Right cardiac atrium (tissue), 5 donors: ENCODE results near the gene YDJC. TPM values are rescaled to one million over a fixed set of nuclear protein-coding genes. Genes with fewer than 3 reads are reported as not detected.
A peak's percentile ranks its signal among the peaks of the same experiment; 100 is the strongest.

ENCODE experiments used
- ATAC-seq, 2 donors: fragments of 200-7000 bp; cut with Tn5 transposase; one replicate each; pipeline versions ENCODE4 v1.8.0 to v1.9.1; 2020; ENCODE audit warnings: moderate library complexity in 2 of 2, mild to moderate bottlenecking in 1 of 2
- DNase-seq, 3 donors: peaks; one replicate each; pipeline ENCODE4 v3.0.0-alpha.2; 2020
- H3K27ac ChIP-seq: one replicate; pipeline ENCODE4 v1.5.1; 2013; ENCODE audit warnings: mild to moderate bottlenecking, low read length, control low read depth, moderate library complexity
- H3K27me3 ChIP-seq: one replicate; pipeline ENCODE4 v1.6.1; 2013; ENCODE audit not compliant: control insufficient read depth, insufficient read depth
- H3K4me1 ChIP-seq: one replicate; pipeline ENCODE4 v1.6.1; 2013; ENCODE audit warnings: low read length; ENCODE audit not compliant: control insufficient read depth, insufficient read depth
- H3K4me3 ChIP-seq: one replicate; pipeline ENCODE4 v1.5.1; 2013; ENCODE audit warnings: low read length, control low read depth
- H3K9me3 ChIP-seq: one replicate; pipeline ENCODE4 v1.6.1; 2013; ENCODE audit warnings: low read length; ENCODE audit not compliant: control insufficient read depth
- WGBS: extraction: QIAGEN DNeasy Blood & Tissue Kit; methylation state at CpG from one replicate; pipeline ENCODE4 v1.1.7; 2013; 5-methylcytosine and 5-hydroxymethylcytosine counted together
- intact Hi-C, 4 donors: fragments of 100-400 bp; cut with DNase I; formaldehyde crosslinking; loops; one replicate each; pipeline versions ENCODE4 v1.11.0 to v1.14.0; 2022 to 2023
- polyA plus RNA-seq: library from polyadenylated mRNA; stranded (reverse); fragments of 200-250 nt; gene quantifications from one replicate; pipeline ENCODE4 v1.2.3, GENCODE V29; 2013
- total RNA-seq, 4 donors: library from RNA; stranded (reverse); fragmentation: NEBNext Ultra II Directional; extraction: Animal tissue kit (Norgen Biotek cat#: 25700); gene quantifications; one replicate each; pipeline ENCODE4 v1.2.1, GENCODE V29; 2021
- donor health status: healthy with polysubstance abuse.
- donor health status: DM: no; HTN: yes; CAD: no.
- donor health status: DM: no; HTN: no; CAD: no.
- donor health status: DM: no; HTN: yes; CAD: no; lungs with severe emphysema.
- donor health status: DM: yes; HTN: yes; CAD: no.

YDJC gene
- total and polyA plus RNA-seq, 5 donors: 3.6 to 7.9 (median 5.7) TPM

DNA sequence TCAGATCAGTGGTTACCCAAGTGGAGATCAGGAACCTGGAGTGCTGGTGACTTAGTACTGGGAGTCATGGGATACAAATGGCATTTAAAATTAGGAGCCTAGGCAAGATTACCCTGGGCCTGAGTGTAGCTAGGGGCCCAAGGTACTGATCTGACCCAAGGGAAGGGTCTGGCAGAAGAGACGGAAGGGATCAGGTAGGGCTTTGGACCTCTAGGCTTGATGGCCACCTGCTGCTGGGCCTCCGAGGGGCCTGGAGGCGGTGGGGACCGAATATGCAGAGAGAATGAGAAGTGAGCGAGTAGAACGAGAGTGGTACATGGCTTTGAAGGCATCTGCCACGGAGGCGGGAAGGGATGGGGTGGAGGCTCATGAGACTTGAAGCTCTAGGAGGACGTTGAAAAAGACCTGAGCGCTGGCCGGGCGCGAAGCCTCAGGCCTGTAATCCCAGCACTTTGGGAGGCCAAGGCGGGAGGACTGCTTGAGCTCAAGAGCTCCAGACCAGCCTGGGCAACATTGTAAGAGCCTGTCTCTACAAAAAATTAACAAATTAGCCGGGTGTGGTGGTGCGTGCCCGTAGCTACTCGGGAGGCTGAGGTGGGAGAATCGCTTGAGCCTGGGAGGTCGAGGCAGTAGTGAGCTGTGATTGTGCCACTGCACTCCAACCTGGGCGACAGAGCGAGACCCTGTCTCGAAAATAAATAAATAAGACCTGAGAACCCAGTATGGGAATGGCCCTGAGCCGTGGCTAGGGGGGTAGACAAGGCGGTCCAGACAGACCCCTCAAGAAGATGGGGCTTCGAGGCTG lies 35.4 kb upstream of the YDJC start:
- DNase-seq: peak in 1 of 3 donors; percentile 52
- Histone ChIP-seq H3K27ac (peak overlapping the region; percentile 100), H3K27me3 (no peaks in the 10 kb centered on the region), H3K4me3 (peak overlapping the region; percentile 87), H3K9me3 (no peaks in the 10 kb centered on the region), H3K4me1 (no peaks in the 10 kb centered on the region)
- intact Hi-C loops: no loop called here
- no peak for ATAC-seq
- 76% methylated on average over 26 of the region's 26 CpGs for WGBS

- 94% methylated on average over 2 of the region's 2 CpGs for WGBS
- no peaks in the 10 kb centered on the region for H3K4me1 ChIP-seq
- H3K27ac ChIP-seq: no peak overlapping the region
- ATAC-seq: no peak
- H3K9me3 ChIP-seq: no peaks in the 10 kb centered on the region
- H3K4me3 ChIP-seq: no peak overlapping the region
- intact Hi-C loops: no loop called here
- no peaks in the 10 kb centered on the region for H3K27me3 ChIP-seq
- no peak for DNase-seq
Observed at GRCh38 chr22:21663738-21664137, 33.9 kb upstream of the YDJC start.

- 93% methylated on average over 5 of the region's 5 CpGs for WGBS
- Histone ChIP-seq H3K9me3 (no peaks in the 10 kb centered on the region), H3K27ac (no peak overlapping the region), H3K27me3 (no peaks in the 10 kb centered on the region), H3K4me1 (no peaks in the 10 kb centered on the region), H3K4me3 (no peak overlapping the region)
- DNase-seq (peak in 1 of 3 donors; percentile 11), ATAC-seq (no peak)
- intact Hi-C loops: no loop called here
Observed at GRCh38 chr22:21661991-21662390, 32.2 kb upstream of the YDJC start.

GRCh38 chr22:21660904-21661303 lies 31.1 kb upstream of the YDJC start:
- Histone ChIP-seq H3K27ac (no peak overlapping the region), H3K27me3 (no peaks in the 10 kb centered on the region), H3K4me3 (no peak overlapping the region), H3K9me3 (no peaks in the 10 kb centered on the region), H3K4me1 (no peaks in the 10 kb centered on the region)
- DNase-seq (peak in 1 of 3 donors; percentile 6), ATAC-seq (no peak)
- 81% methylated on average over 7 of the region's 7 CpGs for WGBS
- intact Hi-C loops: no loop called here

DNA sequence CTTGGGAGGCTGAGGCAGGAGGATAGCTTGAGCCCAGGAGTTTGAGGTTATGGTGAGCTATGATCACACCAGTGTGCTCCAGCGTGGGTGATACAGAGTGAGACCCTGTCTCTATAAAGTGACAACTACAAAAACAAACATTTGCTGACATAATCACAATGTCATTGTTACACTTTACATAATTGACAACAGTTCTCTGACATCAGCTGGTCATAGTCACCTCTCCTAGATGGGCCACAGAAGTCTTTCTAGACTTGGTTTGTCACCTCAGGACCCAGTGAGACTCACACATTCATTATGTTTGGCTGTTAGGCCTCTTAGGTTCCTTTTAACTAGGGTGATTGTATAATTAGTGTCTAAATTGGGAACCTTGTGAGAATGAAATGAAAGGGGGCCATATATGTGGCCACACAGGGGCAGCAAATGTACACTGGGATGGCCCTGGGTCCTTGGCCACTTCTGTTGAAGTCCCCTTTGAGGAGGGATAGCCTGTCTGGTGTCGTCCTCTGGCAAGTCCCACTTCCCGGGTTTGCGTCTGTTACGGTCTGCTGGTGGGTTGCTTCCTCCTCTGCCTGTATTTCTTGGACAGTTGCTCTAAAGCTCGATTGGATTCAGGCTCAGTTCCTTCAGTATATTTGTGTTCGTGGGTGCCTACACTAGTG lies 30.2 kb upstream of the YDJC start:
- no peaks in the 10 kb centered on the region for H3K27me3 ChIP-seq
- H3K27ac ChIP-seq: no peak overlapping the region
- 69% methylated on average over 7 of the region's 7 CpGs for WGBS
- ATAC-seq (no peak), DNase-seq (peak in 1 of 3 donors; percentile 2)
- no peak overlapping the region for H3K4me3 ChIP-seq
- H3K4me1 ChIP-seq: no peaks in the 10 kb centered on the region
- intact Hi-C loops: no loop called here
- no peaks in the 10 kb centered on the region for H3K9me3 ChIP-seq

- no peak overlapping the region for H3K27ac ChIP-seq
- DNase-seq: peak; percentile 74 to 90 (median 89)
Observed at GRCh38 chr22:21657360-21658032, 27.7 kb upstream of the YDJC start.

GRCh38 chr22:21657020-21657359 lies 27.2 kb upstream of the YDJC start:
- H3K4me1 ChIP-seq: no peaks in the 10 kb centered on the region
- H3K9me3 ChIP-seq: no peaks in the 10 kb centered on the region
- no peak overlapping the region for H3K27ac ChIP-seq
- intact Hi-C loops: no loop called here
- WGBS: 32% methylated on average over 17 of the region's 17 CpGs
- H3K4me3 ChIP-seq: peak overlapping the region; percentile 49
- DNase-seq (peak in 1 of 3 donors; percentile 13), ATAC-seq (no peak)
- H3K27me3 ChIP-seq: no peaks in the 10 kb centered on the region

More at GRCh38 chr22:21657360-21658032, 27.7 kb upstream of the YDJC start:
- no peaks in the 10 kb centered on the region for H3K9me3 ChIP-seq
- ATAC-seq: peak; percentile 83 to 88
- H3K4me3 ChIP-seq: peak overlapping the region; percentile 49
- H3K4me1 ChIP-seq: no peaks in the 10 kb centered on the region
- intact Hi-C loops: no loop called here
- 2% methylated on average over 79 of the region's 79 CpGs for WGBS
- no peaks in the 10 kb centered on the region for H3K27me3 ChIP-seq

- 19% methylated on average over 40 of the region's 40 CpGs for WGBS
- ATAC-seq: no peak
- peaks cover 4% of the 10 kb centered on the region for H3K4me1 ChIP-seq
- H3K27me3 ChIP-seq: no peaks in the 10 kb centered on the region
- peak in 1 of 3 donors; percentile 27 for DNase-seq
- intact Hi-C loops: no loop called here
- H3K4me3 ChIP-seq: peak overlapping the region; percentile 57
- no peak overlapping the region for H3K27ac ChIP-seq
- no peaks in the 10 kb centered on the region for H3K9me3 ChIP-seq
Observed at GRCh38 chr22:21652547-21653545, 23.0 kb upstream of the YDJC start.

GRCh38 chr22:21652010-21652546 lies 22.3 kb upstream of the YDJC start:
- Histone ChIP-seq H3K4me1 (peaks cover 4% of the 10 kb centered on the region), H3K9me3 (no peaks in the 10 kb centered on the region), H3K27ac (no peak overlapping the region), H3K4me3 (peak overlapping the region; percentile 57), H3K27me3 (no peaks in the 10 kb centered on the region)
- intact Hi-C loops: no loop called here
- ATAC-seq (peak; percentile 93 to 94), DNase-seq (peak; percentile 91 to 97 (median 96))
- WGBS: under 1% methylated on average over 44 of the region's 44 CpGs

- Histone ChIP-seq H3K27ac (no peak overlapping the region), H3K4me3 (peak overlapping the region; percentile 57), H3K4me1 (peaks cover 4% of the 10 kb centered on the region), H3K27me3 (no peaks in the 10 kb centered on the region), H3K9me3 (no peaks in the 10 kb centered on the region)
- ATAC-seq: peak; percentile 12 to 21
- WGBS: under 1% methylated on average over 29 of the region's 29 CpGs
- DNase-seq: no peak
- intact Hi-C loops: no loop called here
Observed at GRCh38 chr22:21651521-21652009, 21.7 kb upstream of the YDJC start.
